ENCODE measurements around the gene HYAL3. TPM values are rescaled to one million over a fixed set of nuclear protein-coding genes. Genes with fewer than 3 reads are reported as not detected.

Gene HYAL3
- total and polyA plus RNA-seq, 2 experiments from 2014 or later, result 2.4 to 7.1 TPM

DNA sequence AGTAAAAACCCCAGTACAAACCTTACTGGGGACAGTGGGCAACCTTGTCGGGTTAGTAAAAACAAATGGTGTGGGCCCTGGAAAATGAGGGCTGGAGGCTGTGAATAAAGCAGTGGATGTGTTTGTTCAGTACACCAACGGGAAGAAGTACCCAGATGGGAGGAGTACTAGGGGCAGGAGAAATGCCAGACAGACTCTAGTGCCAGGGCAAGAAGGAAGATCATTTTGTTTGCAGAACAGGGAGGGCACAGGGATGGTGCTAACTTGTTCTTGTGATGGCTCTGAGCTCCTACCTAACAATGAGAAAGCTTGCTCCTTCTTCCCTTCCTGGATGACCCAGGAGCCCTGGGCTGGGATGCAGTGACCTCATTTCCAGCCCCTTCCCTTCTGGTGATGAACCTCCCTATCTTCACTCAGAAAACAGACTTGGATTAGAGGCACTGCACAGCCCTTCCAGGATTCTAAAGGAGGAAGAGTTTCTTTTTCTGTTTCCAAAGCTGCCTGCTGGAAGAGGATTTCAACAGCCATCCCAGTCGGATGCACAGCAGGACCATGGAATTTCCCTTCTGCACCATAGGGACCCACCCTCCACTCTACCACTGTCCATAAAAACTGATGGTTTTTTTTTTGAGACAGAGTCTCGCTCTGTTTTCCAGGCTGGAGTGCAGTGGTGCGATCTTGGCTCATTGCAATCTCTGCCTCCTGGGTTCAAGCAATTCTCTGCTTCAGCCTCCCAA is 35.3 kb upstream of the HYAL3 start (continued):
- TF ChIP-seq ZNF331 (CRISPR knock-in tag; IDR thresholded peaks at IDR 0.05; ENCODE audit: low read depth) (no peak), STAT1 (IDR thresholded peaks at IDR 0.05; ENCODE audit: unreplicated experiment) (no peak)
- TF ChIP-seq, protein P1, sequence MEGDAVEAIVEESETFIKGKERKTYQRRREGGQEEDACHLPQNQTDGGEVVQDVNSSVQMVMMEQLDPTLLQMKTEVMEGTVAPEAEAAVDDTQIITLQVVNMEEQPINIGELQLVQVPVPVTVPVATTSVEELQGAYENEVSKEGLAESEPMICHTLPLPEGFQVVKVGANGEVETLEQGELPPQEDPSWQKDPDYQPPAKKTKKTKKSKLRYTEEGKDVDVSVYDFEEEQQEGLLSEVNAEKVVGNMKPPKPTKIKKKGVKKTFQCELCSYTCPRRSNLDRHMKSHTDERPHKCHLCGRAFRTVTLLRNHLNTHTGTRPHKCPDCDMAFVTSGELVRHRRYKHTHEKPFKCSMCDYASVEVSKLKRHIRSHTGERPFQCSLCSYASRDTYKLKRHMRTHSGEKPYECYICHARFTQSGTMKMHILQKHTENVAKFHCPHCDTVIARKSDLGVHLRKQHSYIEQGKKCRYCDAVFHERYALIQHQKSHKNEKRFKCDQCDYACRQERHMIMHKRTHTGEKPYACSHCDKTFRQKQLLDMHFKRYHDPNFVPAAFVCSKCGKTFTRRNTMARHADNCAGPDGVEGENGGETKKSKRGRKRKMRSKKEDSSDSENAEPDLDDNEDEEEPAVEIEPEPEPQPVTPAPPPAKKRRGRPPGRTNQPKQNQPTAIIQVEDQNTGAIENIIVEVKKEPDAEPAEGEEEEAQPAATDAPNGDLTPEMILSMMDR (conservative IDR thresholded peaks at IDR 0.05; ENCODE audit: low read depth in 2 of 2), result no peak

DNA sequence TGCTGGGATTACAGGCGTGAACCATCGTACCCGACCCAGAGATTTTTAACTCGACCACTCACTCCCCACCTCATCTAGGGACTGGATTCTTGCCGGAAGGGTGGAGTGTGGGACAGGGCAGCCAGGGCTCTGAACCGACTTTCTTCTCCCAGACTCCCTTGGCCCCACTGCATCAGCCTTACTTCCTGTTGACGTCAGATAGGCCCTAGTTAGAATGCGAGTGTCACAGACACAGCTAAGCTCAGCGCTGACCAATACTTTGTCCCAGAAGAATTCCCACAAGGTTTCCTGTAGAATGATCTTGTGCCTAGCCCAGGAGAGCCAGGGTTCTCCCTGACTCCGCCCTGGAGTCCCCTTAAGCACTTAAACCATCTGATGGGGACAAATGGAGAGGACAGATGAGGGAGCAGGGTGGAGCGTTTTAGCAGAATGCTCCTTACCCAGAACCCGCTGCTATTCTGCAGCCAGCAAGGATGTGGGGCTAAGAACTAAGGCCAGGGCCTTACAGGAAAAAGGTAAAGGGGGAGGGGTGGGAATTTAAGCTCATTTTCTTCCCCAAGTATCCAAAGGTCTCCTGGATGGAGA is 34.6 kb upstream of the HYAL3 start:
- Histone ChIP-seq H3K27ac (ENCODE audit: low read depth) (no peak overlapping the region), H3F3A (replicated peaks; ENCODE audit: low read depth) (peaks cover 32% of the 10 kb centered on the region), H2AFZ (no peak overlapping the region), H3K9me2 (ENCODE audit: insufficient read depth) (no peaks in the 10 kb centered on the region), H3K4me2 (no peak overlapping the region), H3K4me1 (ENCODE audit: insufficient read depth) (peaks cover 16% of the 10 kb centered on the region), H4K20me1 (replicated peaks; ENCODE audit: insufficient read depth) (peaks cover 17% of the 10 kb centered on the region), H3K4me3 (no peak overlapping the region), H3K79me2 (replicated peaks; ENCODE audit: insufficient read depth) (peaks cover 36% of the 10 kb centered on the region), H3K27me3 (ENCODE audit: insufficient read depth) (peaks cover 8% of the 10 kb centered on the region), H3K36me3 (ENCODE audit: insufficient read depth) (peaks cover 8% of the 10 kb centered on the region)
- H3K4me1 Mint-ChIP-seq, result peaks cover 22% of the 10 kb centered on the region
- H3K27ac Mint-ChIP-seq, result no peak overlapping the region
- H3K4me3 Mint-ChIP-seq, result no peak overlapping the region; the same call in 2 of the 3 replicates
- no peak for ATAC-seq
- H3K27me3 Mint-ChIP-seq (ENCODE audit: insufficient read depth, low read depth, poor library complexity), result peaks cover 21% of the 10 kb centered on the region
- peaks cover 27% of the 10 kb centered on the region for H3K36me3 Mint-ChIP-seq (ENCODE audit: low read depth)
- DNase-seq (ENCODE audit: low spot score), result no peak
- H3K9me3 Mint-ChIP-seq, result no peaks in the 10 kb centered on the region; the same call in 2 of the 3 replicates
- TF ChIP-seq CREB1 (CRISPR knock-in tag; IDR thresholded peaks at IDR 0.05; ENCODE audit: low read depth) (no peak), EZH2phosphoT487 (IDR thresholded peaks at IDR 0.05; ENCODE audit: unreplicated experiment) (no peak), EZH2 (IDR thresholded peaks at IDR 0.05; ENCODE audit: low read depth, unreplicated experiment) (no peak), JUNB (IDR thresholded peaks at IDR 0.05; ENCODE audit: unreplicated experiment) (no peak), ZNF114 (CRISPR knock-in tag; IDR thresholded peaks at IDR 0.05) (no peak), NANOG (IDR thresholded peaks at IDR 0.05; ENCODE audit: borderline replicate concordance) (no peak), ZNF331 (CRISPR knock-in tag; IDR thresholded peaks at IDR 0.05; ENCODE audit: low read depth) (no peak), POLR2AphosphoS5 (IDR thresholded peaks at IDR 0.05; ENCODE audit: low read depth) (no peak), STAT1 (IDR thresholded peaks at IDR 0.05; ENCODE audit: unreplicated experiment) (no peak)
- TF ChIP-seq, protein P2, sequence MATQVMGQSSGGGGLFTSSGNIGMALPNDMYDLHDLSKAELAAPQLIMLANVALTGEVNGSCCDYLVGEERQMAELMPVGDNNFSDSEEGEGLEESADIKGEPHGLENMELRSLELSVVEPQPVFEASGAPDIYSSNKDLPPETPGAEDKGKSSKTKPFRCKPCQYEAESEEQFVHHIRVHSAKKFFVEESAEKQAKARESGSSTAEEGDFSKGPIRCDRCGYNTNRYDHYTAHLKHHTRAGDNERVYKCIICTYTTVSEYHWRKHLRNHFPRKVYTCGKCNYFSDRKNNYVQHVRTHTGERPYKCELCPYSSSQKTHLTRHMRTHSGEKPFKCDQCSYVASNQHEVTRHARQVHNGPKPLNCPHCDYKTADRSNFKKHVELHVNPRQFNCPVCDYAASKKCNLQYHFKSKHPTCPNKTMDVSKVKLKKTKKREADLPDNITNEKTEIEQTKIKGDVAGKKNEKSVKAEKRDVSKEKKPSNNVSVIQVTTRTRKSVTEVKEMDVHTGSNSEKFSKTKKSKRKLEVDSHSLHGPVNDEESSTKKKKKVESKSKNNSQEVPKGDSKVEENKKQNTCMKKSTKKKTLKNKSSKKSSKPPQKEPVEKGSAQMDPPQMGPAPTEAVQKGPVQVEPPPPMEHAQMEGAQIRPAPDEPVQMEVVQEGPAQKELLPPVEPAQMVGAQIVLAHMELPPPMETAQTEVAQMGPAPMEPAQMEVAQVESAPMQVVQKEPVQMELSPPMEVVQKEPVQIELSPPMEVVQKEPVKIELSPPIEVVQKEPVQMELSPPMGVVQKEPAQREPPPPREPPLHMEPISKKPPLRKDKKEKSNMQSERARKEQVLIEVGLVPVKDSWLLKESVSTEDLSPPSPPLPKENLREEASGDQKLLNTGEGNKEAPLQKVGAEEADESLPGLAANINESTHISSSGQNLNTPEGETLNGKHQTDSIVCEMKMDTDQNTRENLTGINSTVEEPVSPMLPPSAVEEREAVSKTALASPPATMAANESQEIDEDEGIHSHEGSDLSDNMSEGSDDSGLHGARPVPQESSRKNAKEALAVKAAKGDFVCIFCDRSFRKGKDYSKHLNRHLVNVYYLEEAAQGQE (IDR thresholded peaks at IDR 0.05; ENCODE audit: unreplicated experiment), result no peak
- TF ChIP-seq, protein P3, sequence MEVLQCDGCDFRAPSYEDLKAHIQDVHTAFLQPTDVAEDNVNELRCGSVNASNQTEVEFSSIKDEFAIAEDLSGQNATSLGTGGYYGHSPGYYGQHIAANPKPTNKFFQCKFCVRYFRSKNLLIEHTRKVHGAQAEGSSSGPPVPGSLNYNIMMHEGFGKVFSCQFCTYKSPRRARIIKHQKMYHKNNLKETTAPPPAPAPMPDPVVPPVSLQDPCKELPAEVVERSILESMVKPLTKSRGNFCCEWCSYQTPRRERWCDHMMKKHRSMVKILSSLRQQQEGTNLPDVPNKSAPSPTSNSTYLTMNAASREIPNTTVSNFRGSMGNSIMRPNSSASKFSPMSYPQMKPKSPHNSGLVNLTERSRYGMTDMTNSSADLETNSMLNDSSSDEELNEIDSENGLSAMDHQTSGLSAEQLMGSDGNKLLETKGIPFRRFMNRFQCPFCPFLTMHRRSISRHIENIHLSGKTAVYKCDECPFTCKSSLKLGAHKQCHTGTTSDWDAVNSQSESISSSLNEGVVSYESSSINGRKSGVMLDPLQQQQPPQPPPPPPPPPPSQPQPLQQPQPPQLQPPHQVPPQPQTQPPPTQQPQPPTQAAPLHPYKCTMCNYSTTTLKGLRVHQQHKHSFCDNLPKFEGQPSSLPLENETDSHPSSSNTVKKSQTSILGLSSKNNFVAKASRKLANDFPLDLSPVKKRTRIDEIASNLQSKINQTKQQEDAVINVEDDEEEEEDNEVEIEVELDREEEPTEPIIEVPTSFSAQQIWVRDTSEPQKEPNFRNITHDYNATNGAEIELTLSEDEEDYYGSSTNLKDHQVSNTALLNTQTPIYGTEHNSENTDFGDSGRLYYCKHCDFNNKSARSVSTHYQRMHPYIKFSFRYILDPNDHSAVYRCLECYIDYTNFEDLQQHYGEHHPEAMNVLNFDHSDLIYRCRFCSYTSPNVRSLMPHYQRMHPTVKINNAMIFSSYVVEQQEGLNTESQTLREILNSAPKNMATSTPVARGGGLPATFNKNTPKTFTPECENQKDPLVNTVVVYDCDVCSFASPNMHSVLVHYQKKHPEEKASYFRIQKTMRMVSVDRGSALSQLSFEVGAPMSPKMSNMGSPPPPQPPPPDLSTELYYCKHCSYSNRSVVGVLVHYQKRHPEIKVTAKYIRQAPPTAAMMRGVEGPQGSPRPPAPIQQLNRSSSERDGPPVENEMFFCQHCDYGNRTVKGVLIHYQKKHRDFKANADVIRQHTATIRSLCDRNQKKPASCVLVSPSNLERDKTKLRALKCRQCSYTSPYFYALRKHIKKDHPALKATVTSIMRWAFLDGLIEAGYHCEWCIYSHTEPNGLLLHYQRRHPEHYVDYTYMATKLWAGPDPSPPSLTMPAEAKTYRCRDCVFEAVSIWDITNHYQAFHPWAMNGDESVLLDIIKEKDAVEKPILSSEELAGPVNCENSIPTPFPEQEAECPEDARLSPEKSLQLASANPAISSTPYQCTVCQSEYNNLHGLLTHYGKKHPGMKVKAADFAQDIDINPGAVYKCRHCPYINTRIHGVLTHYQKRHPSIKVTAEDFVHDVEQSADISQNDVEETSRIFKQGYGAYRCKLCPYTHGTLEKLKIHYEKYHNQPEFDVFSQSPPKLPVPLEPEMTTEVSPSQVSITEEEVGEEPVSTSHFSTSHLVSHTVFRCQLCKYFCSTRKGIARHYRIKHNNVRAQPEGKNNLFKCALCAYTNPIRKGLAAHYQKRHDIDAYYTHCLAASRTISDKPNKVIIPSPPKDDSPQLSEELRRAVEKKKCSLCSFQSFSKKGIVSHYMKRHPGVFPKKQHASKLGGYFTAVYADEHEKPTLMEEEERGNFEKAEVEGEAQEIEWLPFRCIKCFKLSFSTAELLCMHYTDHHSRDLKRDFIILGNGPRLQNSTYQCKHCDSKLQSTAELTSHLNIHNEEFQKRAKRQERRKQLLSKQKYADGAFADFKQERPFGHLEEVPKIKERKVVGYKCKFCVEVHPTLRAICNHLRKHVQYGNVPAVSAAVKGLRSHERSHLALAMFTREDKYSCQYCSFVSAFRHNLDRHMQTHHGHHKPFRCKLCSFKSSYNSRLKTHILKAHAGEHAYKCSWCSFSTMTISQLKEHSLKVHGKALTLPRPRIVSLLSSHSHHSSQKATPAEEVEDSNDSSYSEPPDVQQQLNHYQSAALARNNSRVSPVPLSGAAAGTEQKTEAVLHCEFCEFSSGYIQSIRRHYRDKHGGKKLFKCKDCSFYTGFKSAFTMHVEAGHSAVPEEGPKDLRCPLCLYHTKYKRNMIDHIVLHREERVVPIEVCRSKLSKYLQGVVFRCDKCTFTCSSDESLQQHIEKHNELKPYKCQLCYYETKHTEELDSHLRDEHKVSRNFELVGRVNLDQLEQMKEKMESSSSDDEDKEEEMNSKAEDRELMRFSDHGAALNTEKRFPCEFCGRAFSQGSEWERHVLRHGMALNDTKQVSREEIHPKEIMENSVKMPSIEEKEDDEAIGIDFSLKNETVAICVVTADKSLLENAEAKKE (CRISPR knock-in tag; IDR thresholded peaks at IDR 0.05), result no peak

Data from GM23338 (cell line).